Endodermal cell (in vitro differentiated cells): ENCODE results near the gene DOCK2. TPM values are rescaled to one million over a fixed set of nuclear protein-coding genes. Genes with fewer than 3 reads are reported as not detected.
"Not testable (repeated sequence)": the region's sequence is repeated elsewhere in the genome, so short reads cannot be mapped to it uniquely, and the experiment has no call there.

Experiments
- DNase-seq: peaks from one replicate; pipeline ENCODE4 v3.0.0-alpha.2; 2017
- H3K27ac ChIP-seq: 2 replicates; pipeline ENCODE4 v1.5.1; 2013; ENCODE audit warnings: mild to moderate bottlenecking, low read depth, low read length, moderate library complexity
- H3K27me3 ChIP-seq: 2 replicates; pipeline ENCODE4 v1.6.1; 2013; ENCODE audit warnings: mild to moderate bottlenecking, low read length, moderate library complexity; ENCODE audit not compliant: insufficient read depth, control insufficient read depth, poor library complexity, severe bottlenecking
- H3K36me3 ChIP-seq: 2 replicates; pipeline ENCODE4 v1.7.0; 2013; ENCODE audit warnings: mild to moderate bottlenecking, low read length, moderate library complexity; ENCODE audit not compliant: control insufficient read depth, insufficient read depth
- H3K4me1 ChIP-seq: one replicate; pipeline ENCODE4 v1.7.0; 2013; ENCODE audit warnings: low read length; ENCODE audit not compliant: control insufficient read depth, insufficient read depth
- H3K4me3 ChIP-seq: 2 replicates; pipeline ENCODE4 v1.5.1; 2013; ENCODE audit warnings: mild to moderate bottlenecking, low read length, moderate library complexity
- H3K9ac ChIP-seq: 2 replicates; pipeline ENCODE4 v1.6.1; 2013; ENCODE audit warnings: mild to moderate bottlenecking, low read length, moderate library complexity; ENCODE audit not compliant: poor library complexity, severe bottlenecking; ENCODE audit errors: extremely low read depth
- H3K9me3 ChIP-seq: 2 replicates; pipeline ENCODE4 v1.6.1; 2013; ENCODE audit warnings: mild to moderate bottlenecking, low read length, moderate library complexity; ENCODE audit not compliant: control insufficient read depth
- H3K27ac Mint-ChIP-seq: 2 replicates; pipeline ENCODE4 v1.8.0; 2020; ENCODE audit warnings: mixed read lengths
- H3K27me3 Mint-ChIP-seq: 2 replicates; pipeline ENCODE4 v1.8.0; 2021; ENCODE audit warnings: mild to moderate bottlenecking, mixed read lengths; ENCODE audit not compliant: insufficient read depth
- H3K36me3 Mint-ChIP-seq: 2 replicates; pipeline ENCODE4 v1.8.0; 2020; ENCODE audit warnings: low read depth, mixed read lengths
- H3K4me1 Mint-ChIP-seq: 2 replicates; pipeline ENCODE4 v1.8.0; 2020; ENCODE audit warnings: mixed read lengths
- H3K4me3 Mint-ChIP-seq: 2 replicates; pipeline ENCODE4 v1.8.0; 2020; ENCODE audit warnings: mild to moderate bottlenecking, moderate library complexity, mixed read lengths
- H3K9me3 Mint-ChIP-seq: 2 replicates; pipeline ENCODE4 v1.8.0; 2020; ENCODE audit warnings: mild to moderate bottlenecking, mixed read lengths
- CTCF ChIP-seq: fragments of 200-600 bp; sonication (generic); conservative IDR thresholded peaks from 2 replicates; pipeline ENCODE4 v1.5.0; 2021; ENCODE audit warnings: antibody characterized with exemption, mild to moderate bottlenecking
- WGBS, 2 experiments: methylation state at CpG; one replicate each; pipeline versions ENCODE4 v1.1.5 to v1.1.7; 2013; ENCODE audit warnings: missing lambda C conversion rate in 2 of 2, mixed read lengths in 1 of 2; ENCODE audit not compliant: insufficient coverage in 1 of 2, insufficient read length in 1 of 2; 5-methylcytosine and 5-hydroxymethylcytosine counted together
- total RNA-seq, 2 donors: library from RNA; stranded (reverse); fragmentation: NEBNext Ultra II Directional in 1 of 2; extraction: Animal tissue kit (Norgen Biotek cat#: 25700) in 1 of 2; gene quantifications; 2 replicates in 1 of 2; 3 replicates in 1 of 2; pipeline ENCODE4 v1.2.1, GENCODE V29; 2021

Gene DOCK2
- total RNA-seq, 2 donors from 2014 or later = 2.6 to 3.9 TPM

GRCh38 chr5:169609716-169610115, 27.4 kb upstream of the DOCK2 start:
- Mint-ChIP-seq H3K9me3 (peaks cover 19% of the 10 kb centered on the region), H3K27ac (no peak overlapping the region), H3K27me3 (peaks cover 11% of the 10 kb centered on the region), H3K4me1 (no peaks in the 10 kb centered on the region), H3K36me3 (peaks cover 3% of the 10 kb centered on the region), H3K4me3 (no peak overlapping the region)
- H3K4me1 ChIP-seq = no peaks in the 10 kb centered on the region
- no peak overlapping the region for H3K9ac ChIP-seq
- no peak overlapping the region for H3K27ac ChIP-seq
- no peak for TF ChIP-seq CTCF
- H3K36me3 ChIP-seq = peaks cover 2% of the 10 kb centered on the region
- H3K4me3 ChIP-seq = no peak overlapping the region
- DNase-seq = no peak
- H3K27me3 ChIP-seq = no peaks in the 10 kb centered on the region
- no peaks in the 10 kb centered on the region for H3K9me3 ChIP-seq
- 87 to 94% methylated on average over 3 of the region's 3 CpGs for WGBS, 2 experiments

GRCh38 chr5:169610606-169611005, 26.5 kb upstream of the DOCK2 start:
- H3K9me3 ChIP-seq = no peaks in the 10 kb centered on the region
- no peaks in the 10 kb centered on the region for H3K36me3 Mint-ChIP-seq
- no peak overlapping the region for H3K27ac Mint-ChIP-seq
- peaks cover 11% of the 10 kb centered on the region for H3K27me3 Mint-ChIP-seq
- no peak for DNase-seq
- H3K27me3 ChIP-seq = no peaks in the 10 kb centered on the region
- TF ChIP-seq CTCF = no peak
- peaks cover 19% of the 10 kb centered on the region for H3K9me3 Mint-ChIP-seq
- no peak overlapping the region for H3K4me3 ChIP-seq
- no peaks in the 10 kb centered on the region for H3K4me1 Mint-ChIP-seq
- no peak overlapping the region for H3K4me3 Mint-ChIP-seq
- H3K27ac ChIP-seq = no peak overlapping the region
- WGBS, 2 experiments = 88 to 90% methylated on average over 2 to 4 of the region's 4 CpGs
- H3K4me1 ChIP-seq = no peaks in the 10 kb centered on the region
- no peaks in the 10 kb centered on the region for H3K36me3 ChIP-seq
- no peak overlapping the region for H3K9ac ChIP-seq

GRCh38 chr5:169615561-169615960, 21.5 kb upstream of the DOCK2 start:
- Histone ChIP-seq H3K27ac (no peak overlapping the region), H3K9ac (no peak overlapping the region), H3K4me1 (no peaks in the 10 kb centered on the region), H3K4me3 (no peak overlapping the region), H3K27me3 (no peaks in the 10 kb centered on the region), H3K36me3 (no peaks in the 10 kb centered on the region), H3K9me3 (peaks cover 5% of the 10 kb centered on the region)
- no peak for TF ChIP-seq CTCF
- Mint-ChIP-seq H3K27me3 (peaks cover 12% of the 10 kb centered on the region), H3K9me3 (peaks cover 39% of the 10 kb centered on the region), H3K27ac (no peak overlapping the region), H3K4me3 (no peak overlapping the region), H3K4me1 (no peaks in the 10 kb centered on the region), H3K36me3 (no peaks in the 10 kb centered on the region)
- 89% methylated on average over 1 of the region's 1 CpG; no CpG with 5 or more reads in 1 of the 2 experiments for WGBS, 2 experiments
- no peak for DNase-seq

- H3K27ac ChIP-seq, H3K27ac Mint-ChIP-seq, H3K9ac ChIP-seq, H3K4me1 Mint-ChIP-seq, H3K4me3 Mint-ChIP-seq, H3K4me3 ChIP-seq, H3K27me3 ChIP-seq, DNase-seq, H3K9me3 ChIP-seq, H3K36me3 ChIP-seq, H3K4me1 ChIP-seq, H3K36me3 Mint-ChIP-seq: not testable (repeated sequence)
- peaks cover 28% of the 10 kb centered on the region for H3K9me3 Mint-ChIP-seq
- peaks cover 14% of the 10 kb centered on the region for H3K27me3 Mint-ChIP-seq
- WGBS, 2 experiments = 94 to 100% methylated on average over 1 to 2 of the region's 2 CpGs
Observed at GRCh38 chr5:169624307-169624706, 12.8 kb upstream of the DOCK2 start.
